Myocyte (in vitro differentiated cells): ENCODE measurements around the gene ARHGAP32. TPM values are rescaled to one million over a fixed set of nuclear protein-coding genes. Genes with fewer than 3 reads are reported as not detected.

Source experiments
- DNase-seq: peaks from one replicate; pipeline ENCODE4 v3.0.0-alpha.2; 2012; ENCODE audit warnings: low read depth
- polyA plus RNA-seq: library from polyadenylated mRNA; unstranded; fragments of >200 nt; gene quantifications from one replicate; pipeline ENCODE4 v1.2.1, GENCODE V29; 2012; ENCODE audit warnings: missing spikeins
- total RNA-seq: library from RNA; depleted of rRNA; stranded (reverse); fragments of >200 nt; gene quantifications from 2 replicates; pipeline ENCODE4 v1.2.3, GENCODE V29; 2014

The ARHGAP32 gene
- total RNA-seq: 10.2 and 10.4 TPM in 2 replicates
- polyA plus RNA-seq: 6.7 TPM

DNA sequence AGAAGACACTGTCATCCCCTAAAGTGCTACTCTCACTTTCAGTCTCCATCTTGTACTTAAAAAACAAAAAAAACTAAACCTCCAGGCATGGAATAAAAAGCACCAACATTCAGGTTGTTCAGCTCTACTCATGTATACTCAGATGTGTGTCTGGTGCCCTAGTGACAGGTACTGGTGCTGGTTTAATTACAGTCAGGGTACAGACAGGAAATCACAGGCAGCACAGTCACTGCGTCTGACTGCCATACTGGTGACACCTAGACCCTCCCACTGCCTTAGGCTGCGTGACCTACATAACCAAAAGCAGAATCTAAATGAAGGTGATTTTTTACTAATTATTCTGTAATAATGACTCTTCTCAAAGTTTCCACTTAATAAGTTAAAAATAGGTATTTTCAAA is at the start of gene ARHGAP32:
Gene ARHGAP32 (minus strand): TSS at position 176 of the 400 bp plus-strand sequence. CDS start 127 bp downstream, at position 49.
- DNase-seq: no peak

- peak; percentile 8 for DNase-seq
Observed at GRCh38 chr11:129239207-129239606, 47.1 kb upstream of the ARHGAP32 start.

GRCh38 chr11:129237880-129238638 is 45.9 kb upstream of the ARHGAP32 start:
- peak; percentile 32 for DNase-seq

DNA sequence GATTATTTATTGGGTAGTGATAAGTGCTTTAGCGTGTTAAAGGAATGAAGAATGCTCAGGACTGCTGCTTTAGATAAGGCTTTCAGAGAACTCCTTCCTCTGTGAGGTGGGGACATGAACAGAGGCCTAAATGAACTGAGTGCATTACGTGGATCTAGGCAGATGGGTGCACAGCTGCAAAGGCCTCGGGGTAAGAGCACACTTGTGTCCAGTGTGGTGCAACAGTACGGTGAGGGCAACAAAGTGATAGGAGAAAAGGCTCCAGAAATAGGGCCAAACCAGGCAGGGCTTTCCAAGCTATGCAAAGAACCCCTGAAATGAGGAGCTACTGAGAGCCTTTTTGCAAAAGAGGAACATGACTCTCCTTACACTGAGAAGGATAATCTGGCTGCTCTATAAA is 45.3 kb upstream of the ARHGAP32 start:
- DNase-seq: peak; percentile 25

DNA sequence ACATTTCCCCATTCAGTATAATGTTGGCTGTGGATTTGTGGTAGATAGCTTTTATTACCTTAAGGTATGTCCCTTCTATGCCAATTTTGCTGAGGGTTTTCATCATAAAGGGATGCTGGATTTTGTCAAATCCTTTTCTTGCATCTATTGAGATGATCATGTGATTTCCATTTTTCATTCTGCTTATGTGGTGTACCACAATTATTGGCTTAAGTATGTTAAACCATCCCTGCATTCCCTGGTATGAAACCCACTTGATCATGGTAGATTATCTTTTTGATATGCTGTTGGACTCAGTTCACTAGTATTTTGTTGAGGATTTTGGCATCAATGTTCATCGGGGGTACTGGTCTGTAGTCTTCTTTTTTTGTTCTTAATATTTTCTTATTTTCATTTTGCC is 44.7 kb upstream of the ARHGAP32 start:
- DNase-seq: no peak

GRCh38 chr11:129234978-129235377 is 42.9 kb upstream of the ARHGAP32 start:
- no peak for DNase-seq

DNA sequence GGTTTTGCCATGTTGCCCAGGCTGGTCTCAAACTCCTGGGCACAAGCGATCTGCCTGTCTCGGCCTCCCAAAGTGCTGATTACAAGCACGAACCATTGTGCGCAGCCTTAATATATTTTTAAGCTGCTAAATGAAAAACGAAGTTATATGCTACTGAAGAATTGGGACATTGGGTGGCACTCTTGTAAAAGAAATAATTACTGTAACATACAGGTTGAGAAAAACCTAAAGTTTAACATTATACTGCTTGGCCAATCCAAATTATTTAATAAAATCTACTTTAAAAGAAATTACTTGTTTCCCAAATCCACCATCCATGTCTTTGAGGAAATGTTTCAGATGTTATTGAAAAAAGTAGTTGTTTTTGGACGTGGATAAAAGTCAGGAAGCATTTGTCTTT is 37.9 kb upstream of the ARHGAP32 start:
- no peak for DNase-seq

DNA sequence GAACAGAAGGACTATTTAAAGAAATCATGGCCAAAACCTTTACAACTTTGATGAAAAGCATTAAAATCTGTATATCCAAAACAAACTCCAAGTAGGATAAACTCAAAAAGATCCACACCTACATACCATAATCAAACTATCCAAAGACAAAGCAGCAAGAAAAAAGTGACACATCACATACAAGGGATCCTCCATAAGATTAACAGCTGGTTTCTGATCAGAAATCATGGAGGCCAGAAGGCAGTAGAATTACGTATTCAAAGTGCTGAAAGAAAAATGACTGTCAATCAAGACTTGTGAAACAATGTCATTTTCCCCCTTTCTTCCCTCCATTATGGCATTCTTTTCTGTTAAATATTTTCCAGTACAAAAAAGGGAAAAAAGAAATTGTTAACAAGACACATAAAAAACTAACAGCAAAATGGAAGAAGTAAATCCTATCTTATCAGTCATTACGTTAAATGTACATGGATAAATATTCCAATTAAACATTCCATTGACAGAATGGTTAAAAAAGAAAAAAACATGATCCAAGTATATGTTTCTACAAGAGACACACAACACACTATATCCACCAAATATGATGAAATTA is 34.2 kb upstream of the ARHGAP32 start:
- DNase-seq: no peak

DNA sequence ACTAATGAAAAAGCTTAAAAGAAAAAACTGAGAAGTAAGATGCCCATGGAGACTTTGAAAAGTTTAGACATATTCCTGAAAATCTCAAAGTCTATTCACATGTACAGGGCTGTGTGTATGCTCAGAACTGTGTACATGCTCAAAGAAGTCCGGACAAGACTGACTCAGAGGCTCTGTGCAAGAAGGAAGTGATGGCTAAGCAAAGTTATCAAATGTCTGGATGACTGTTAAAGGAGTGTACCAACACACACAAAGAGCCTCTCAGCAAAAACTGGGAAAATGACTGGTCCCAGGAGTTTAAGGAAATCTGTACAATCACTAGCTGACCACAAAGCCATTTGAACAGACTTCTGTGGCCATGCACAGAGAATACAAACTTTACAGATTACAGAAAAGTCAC is 33.1 kb upstream of the ARHGAP32 start:
- no peak for DNase-seq

DNA sequence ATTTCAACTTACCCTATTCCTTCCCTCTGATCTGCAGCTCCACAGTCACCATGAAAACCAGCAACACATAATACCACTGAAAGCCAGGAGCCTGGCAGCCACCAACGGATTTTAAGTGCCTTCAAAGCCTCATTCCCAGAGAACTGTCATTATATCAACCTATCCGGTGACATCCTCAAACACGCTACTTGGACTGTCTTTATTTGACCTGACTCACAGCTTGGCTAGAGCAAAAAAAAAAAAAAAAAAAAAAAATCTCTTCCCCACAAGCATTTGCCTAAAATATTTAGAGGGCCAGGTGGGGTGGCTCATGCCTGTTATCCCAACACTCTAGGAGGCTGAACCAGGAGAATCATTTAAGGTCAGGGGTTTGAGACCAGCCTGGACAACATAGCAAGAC is 32.4 kb upstream of the ARHGAP32 start:
- DNase-seq: peak; percentile 62

DNA sequence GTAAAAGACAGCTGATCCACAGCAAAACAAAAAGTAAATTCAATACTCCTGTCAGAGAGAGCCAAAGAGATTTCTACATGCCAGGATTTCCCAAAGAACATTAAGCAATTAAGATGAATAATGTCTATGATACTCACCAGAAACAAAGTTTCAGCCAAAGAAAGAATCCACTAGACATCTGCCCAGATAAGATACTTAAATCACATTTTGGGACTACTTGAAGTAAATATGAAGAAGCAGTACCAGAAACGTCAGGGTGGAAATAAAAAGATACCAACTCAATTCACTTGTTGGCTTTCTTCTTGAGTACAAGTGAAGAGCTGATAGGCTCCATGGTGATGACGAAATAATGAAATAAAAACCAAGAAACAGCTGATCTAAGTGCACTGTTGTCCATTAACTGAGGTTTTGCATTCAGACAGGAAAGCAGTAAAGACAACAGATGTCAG is 31.6 kb upstream of the ARHGAP32 start:
- DNase-seq: peak; percentile 59

GRCh38 chr11:129223260-129223659 is 31.1 kb upstream of the ARHGAP32 start:
- no peak for DNase-seq

DNA sequence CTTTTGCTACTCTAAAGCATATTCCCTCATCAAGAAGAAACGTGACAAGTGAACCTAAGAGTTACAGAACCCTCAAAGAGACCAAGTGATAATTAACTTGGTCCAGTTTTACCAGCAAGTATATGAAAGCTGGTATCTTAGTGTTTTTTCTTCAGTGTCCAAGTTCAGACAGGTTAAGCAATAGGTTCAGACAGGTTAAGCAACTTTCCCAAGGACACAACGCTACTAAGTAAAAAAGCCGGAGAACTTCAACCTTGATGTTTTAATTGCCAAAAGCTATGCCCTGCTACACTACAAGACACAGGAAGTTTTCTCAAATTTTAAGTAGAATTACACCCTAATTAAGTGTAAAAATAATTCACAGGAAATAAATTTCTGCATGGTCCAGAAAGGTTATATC is 30.0 kb upstream of the ARHGAP32 start:
- DNase-seq: no peak

DNA sequence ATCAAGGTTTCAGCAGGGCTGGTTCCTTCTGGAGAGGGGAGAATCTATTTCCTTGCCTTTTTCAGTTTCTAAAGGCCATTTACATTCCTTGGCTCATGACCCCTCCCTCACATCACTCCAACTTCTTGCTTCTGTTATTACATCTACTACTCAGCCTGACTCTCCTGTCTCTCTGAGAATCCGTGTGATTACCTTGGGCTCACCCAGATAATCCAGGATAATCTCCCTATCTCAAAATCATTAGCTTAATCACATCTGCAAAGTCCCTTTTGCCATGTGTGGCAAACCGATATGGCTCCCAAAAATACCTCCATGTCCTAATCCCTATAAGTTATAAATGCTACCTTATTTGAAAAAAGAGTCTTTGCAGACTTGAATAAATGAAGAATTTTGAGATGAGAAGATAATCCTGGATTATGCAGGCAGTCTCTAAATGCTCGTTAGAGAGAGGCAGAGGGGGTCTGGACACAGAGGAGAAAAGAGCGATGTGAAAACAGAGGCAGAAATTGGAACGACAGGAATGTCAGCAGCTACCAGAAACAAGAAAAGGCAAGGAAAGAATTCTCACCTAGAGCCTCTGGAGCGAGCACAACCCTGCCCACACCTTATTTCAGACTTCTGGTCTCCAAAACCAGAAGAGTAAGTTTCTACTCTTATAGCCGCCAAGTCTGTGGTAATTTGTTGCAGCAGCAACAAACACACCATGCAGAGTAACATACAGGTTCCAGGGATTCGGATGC is 23.6 kb upstream of the ARHGAP32 start:
- DNase-seq: no peak

DNA sequence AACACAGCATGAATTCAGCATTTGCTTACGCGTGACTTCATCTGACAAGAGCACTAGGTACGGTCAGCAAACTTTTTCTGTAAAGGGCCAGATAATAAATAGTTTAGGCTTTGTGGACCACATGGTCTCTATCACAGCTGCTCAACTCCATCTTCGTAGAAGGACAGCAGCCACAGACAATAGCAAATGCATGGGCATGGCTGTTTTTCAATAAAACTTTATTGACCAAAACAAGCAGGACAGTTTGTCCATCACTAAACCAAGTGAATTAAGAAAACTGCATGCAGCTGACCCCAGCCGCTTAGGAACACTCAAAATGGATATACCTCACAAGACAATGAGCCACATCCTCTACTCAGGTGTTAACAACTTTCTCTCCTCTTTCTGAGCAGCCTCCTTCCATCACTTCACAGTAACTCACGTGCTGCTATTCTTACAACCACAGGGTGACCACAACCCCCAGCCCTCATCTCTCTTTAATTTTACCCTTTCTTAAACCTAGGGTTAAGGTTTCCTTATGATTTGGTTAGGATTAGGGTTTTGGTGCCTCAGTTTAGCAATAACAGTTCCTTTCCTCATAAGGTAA is 22.7 kb upstream of the ARHGAP32 start:
- DNase-seq: no peak

GRCh38 chr11:129213261-129213660 is 21.1 kb upstream of the ARHGAP32 start:
- peak; percentile 27 for DNase-seq

DNA sequence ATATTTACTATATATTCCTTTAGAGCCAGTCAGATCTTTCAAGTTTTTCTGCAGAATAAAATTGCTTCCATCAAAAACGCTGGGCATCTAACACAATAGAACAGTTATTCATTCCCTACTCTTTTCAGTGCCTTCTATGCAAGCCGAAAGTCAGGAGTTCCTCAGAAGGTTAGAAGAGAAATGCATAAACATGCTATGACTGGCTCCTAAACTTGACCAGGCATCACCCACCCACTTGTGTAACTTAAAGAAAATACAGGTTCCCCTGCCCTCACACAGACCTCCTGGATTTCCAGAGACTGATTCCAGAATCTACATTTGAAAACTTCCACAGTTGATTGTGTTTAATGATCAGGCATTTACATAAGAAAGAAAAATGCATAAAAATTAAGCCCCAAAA is 19.3 kb upstream of the ARHGAP32 start:
- DNase-seq: no peak

- DNase-seq: no peak
Observed at GRCh38 chr11:129210831-129211181, 18.7 kb upstream of the ARHGAP32 start.

GRCh38 chr11:129209891-129210830 is 18.0 kb upstream of the ARHGAP32 start:
- no peak for DNase-seq

DNA sequence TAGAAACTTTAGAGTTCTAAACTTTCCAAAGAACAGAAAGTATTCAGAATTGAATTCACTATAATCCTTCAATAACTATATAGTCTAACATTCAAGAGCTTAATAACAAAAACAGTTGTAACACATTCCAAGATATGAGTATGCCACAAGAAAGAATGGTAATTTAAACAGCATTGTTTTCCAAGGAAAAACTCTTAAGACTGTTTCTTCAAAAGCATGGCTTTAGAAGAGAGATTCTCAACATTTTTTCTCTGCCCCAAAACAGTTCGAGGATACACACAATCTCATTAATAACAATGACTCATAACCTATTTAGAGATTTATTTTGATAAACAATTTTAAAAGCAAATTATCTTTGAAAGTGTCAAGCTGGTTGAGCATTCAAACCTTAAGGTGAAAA is 16.7 kb upstream of the ARHGAP32 start:
- no peak for DNase-seq
